Type B pancreatic cell (in vitro differentiated cells): ENCODE data around the gene NMNAT2. TPM values are rescaled to one million over a fixed set of nuclear protein-coding genes. Genes with fewer than 3 reads are reported as not detected.
"Not testable (repeated sequence)": the region's sequence is repeated elsewhere in the genome, so short reads cannot be mapped to it uniquely, and the experiment has no call there.

Experiments used
- DNase-seq: peaks from one replicate; pipeline ENCODE4 v3.0.0; 2021; ENCODE audit warnings: mixed read lengths; ENCODE audit not compliant: unreplicated experiment; ENCODE audit errors: extremely low spot score
- H3K27ac Mint-ChIP-seq: 2 replicates; pipeline ENCODE4 v1.8.0; 2021; ENCODE audit warnings: mild to moderate bottlenecking, mixed read lengths
- H3K27me3 Mint-ChIP-seq: 2 replicates; pipeline ENCODE4 v1.8.0; 2021; ENCODE audit warnings: mixed read lengths
- H3K36me3 Mint-ChIP-seq: 2 replicates; pipeline ENCODE4 v1.8.0; 2021; ENCODE audit warnings: mixed read lengths
- H3K4me1 Mint-ChIP-seq: one replicate; pipeline ENCODE4 v1.8.0; 2021; ENCODE audit warnings: mixed read lengths; ENCODE audit not compliant: unreplicated experiment
- H3K4me3 Mint-ChIP-seq: 2 replicates; pipeline ENCODE4 v1.8.0; 2021; ENCODE audit warnings: mild to moderate bottlenecking, mixed read lengths
- H3K9me3 Mint-ChIP-seq: 2 replicates; pipeline ENCODE4 v1.8.0; 2021; ENCODE audit warnings: mixed read lengths
- total RNA-seq: library from RNA; stranded (reverse); gene quantifications from 2 replicates; pipeline ENCODE4 v1.2.1, GENCODE V29; 2021; ENCODE audit warnings: low replicate concordance
- TF ChIP-seq, protein P1 (sequence below): fragments of 200-600 bp; sonication (generic); conservative IDR thresholded peaks from 2 replicates; pipeline ENCODE4 v1.5.0; 2021; ENCODE audit warnings: antibody characterized with exemption, mild to moderate bottlenecking

Gene NMNAT2
- total RNA-seq, 1 donor from 2014 or later, result 3.7 TPM

DNA sequence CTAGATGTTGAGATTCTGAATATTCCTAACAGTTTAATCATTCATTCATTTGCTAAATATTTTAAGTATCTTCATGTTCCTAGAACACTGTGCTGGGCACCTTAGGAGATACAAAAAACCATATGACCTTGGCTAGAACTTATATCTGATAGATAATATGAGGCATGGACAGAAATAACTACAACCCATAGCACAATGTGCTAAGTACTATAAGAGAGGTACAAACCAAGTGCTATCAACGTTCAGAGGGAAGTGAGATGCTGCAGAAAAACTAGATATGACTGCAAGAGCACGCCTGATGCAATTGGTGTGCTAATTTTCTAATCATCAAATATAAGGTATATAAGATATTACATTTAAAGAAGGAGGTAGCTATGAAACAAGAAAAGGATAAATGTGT, 10.7 kb downstream of the NMNAT2 start:
- no peak overlapping the region for H3K27ac Mint-ChIP-seq
- no peak for DNase-seq
- no peak overlapping the region for H3K4me3 Mint-ChIP-seq

DNA sequence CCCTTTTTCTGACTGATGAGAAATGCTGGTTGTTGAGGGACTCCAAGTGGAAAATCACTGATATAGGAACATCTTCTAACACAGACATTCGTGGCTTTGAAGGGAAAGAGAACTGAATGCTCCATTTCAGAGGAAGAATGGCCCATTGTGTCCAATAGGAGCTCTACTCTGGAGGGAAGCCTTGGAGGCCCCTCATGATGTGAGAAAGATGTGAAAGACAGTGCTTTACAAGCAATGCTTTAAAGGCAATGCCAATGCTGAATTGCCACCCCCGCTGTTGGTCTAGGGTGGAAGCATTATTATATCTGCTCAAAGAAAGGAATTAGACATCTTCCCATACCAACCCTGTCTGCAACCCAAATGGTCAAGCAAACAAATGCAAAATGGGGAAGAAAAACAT, 13.7 kb downstream of the NMNAT2 start:
- TF ChIP-seq, protein P1, sequence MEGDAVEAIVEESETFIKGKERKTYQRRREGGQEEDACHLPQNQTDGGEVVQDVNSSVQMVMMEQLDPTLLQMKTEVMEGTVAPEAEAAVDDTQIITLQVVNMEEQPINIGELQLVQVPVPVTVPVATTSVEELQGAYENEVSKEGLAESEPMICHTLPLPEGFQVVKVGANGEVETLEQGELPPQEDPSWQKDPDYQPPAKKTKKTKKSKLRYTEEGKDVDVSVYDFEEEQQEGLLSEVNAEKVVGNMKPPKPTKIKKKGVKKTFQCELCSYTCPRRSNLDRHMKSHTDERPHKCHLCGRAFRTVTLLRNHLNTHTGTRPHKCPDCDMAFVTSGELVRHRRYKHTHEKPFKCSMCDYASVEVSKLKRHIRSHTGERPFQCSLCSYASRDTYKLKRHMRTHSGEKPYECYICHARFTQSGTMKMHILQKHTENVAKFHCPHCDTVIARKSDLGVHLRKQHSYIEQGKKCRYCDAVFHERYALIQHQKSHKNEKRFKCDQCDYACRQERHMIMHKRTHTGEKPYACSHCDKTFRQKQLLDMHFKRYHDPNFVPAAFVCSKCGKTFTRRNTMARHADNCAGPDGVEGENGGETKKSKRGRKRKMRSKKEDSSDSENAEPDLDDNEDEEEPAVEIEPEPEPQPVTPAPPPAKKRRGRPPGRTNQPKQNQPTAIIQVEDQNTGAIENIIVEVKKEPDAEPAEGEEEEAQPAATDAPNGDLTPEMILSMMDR, result no peak
- no peak overlapping the region for H3K27ac Mint-ChIP-seq
- no peaks in the 10 kb centered on the region for H3K36me3 Mint-ChIP-seq

More for the DNA sequence above, 10.7 kb downstream of the NMNAT2 start:
- Mint-ChIP-seq H3K9me3 (no peaks in the 10 kb centered on the region), H3K4me1 (no peaks in the 10 kb centered on the region), H3K36me3 (no peaks in the 10 kb centered on the region), H3K27me3 (peaks cover 6% of the 10 kb centered on the region)
- TF ChIP-seq, protein P1, result no peak

DNA sequence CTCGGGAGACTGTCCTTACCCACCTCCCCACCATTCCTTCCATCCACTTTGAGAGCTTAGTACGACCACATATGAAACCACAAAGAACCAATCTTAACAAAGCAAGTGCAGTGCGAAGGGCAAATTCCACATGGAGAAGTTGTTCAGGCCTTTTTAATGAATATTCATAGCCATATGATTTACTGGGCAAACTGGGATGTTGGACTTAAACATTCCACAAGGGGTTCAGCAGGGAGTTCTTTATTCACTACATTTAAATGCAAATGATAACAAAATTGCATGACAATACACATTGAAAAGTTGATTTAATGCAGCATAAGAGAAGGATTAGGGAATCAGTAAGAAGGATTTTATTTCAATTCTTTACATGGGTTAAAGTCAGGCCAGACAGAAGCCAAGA, 14.7 kb downstream of the NMNAT2 start:
- peaks cover 12% of the 10 kb centered on the region for H3K27me3 Mint-ChIP-seq
- no peaks in the 10 kb centered on the region for H3K36me3 Mint-ChIP-seq
- no peaks in the 10 kb centered on the region for H3K4me1 Mint-ChIP-seq
- H3K27ac Mint-ChIP-seq, result no peak overlapping the region
- TF ChIP-seq, protein P1, result no peak
- no peak for DNase-seq
- peaks cover 4% of the 10 kb centered on the region for H3K9me3 Mint-ChIP-seq
- H3K4me3 Mint-ChIP-seq, result no peak overlapping the region

More for the DNA sequence above, 13.7 kb downstream of the NMNAT2 start:
- no peak for DNase-seq
- Mint-ChIP-seq H3K4me1 (no peaks in the 10 kb centered on the region), H3K27me3 (peaks cover 9% of the 10 kb centered on the region), H3K4me3 (no peak overlapping the region), H3K9me3 (no peaks in the 10 kb centered on the region)

DNA sequence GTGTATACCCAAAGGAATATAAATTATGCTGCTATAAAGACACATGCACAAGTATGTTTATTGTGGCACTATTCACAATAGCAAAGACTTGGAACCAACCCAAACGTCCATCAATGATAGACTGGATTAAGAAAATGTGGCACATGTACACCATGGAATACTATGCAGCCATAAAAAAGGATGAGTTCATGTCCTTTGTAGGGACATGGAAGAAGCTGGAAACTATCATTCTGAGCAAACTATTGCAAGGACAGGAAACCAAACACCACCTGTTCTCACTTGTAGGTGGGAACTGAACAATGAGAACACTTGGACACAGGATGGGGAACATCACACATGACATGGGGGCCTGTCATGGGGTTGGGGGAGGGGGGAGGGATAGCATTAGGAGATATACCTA, 16.6 kb downstream of the NMNAT2 start:
- H3K4me3 Mint-ChIP-seq, H3K36me3 Mint-ChIP-seq, H3K9me3 Mint-ChIP-seq, DNase-seq, H3K4me1 Mint-ChIP-seq, H3K27ac Mint-ChIP-seq: not testable (repeated sequence)
- H3K27me3 Mint-ChIP-seq, result peaks cover 14% of the 10 kb centered on the region

DNA sequence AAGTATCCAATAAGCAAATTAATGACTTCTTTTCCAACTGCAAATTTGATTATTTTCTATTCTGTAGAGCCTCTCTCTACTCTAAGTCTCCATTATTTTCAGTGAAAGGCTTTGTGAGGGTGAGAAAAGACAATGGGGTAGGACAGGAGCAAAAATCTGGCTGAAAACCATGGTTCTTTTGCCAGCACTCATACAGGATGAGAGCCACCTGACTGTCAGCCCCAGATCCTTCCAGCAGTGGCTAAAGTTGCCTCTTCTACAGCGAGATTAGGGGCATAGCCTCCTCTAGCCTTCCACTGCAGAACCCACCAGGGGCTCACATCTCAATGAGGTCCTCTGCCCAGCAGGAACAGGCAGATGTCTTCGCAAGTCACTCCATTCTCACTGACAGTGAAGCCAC, 23.7 kb downstream of the NMNAT2 start:
- H3K27ac Mint-ChIP-seq, result no peak overlapping the region
- H3K36me3 Mint-ChIP-seq, result no peaks in the 10 kb centered on the region
- TF ChIP-seq, protein P1, result no peak
- H3K9me3 Mint-ChIP-seq, result peaks cover 5% of the 10 kb centered on the region
- no peak for DNase-seq
- H3K27me3 Mint-ChIP-seq, result peaks cover 8% of the 10 kb centered on the region
- no peaks in the 10 kb centered on the region for H3K4me1 Mint-ChIP-seq
- H3K4me3 Mint-ChIP-seq, result no peak overlapping the region

DNA sequence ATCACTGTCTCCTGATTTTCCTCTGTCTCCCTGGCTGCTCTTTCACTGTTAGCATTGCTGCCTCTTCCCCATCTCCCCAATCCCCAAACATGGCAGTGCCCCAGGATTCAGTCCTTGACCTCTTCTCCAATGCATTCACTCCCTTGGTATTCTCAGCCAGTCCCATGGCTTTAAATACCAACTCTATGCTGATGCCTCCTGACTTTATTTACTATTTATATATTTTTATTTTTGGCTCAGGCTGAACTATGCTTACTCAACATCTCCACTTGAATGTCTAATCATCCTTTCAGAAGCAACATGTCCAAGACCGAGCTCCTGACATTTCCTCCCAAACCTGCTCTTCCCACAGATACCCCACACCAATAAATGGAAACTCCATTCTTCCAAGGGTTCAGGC, 26.3 kb downstream of the NMNAT2 start:
- H3K36me3 Mint-ChIP-seq, result no peaks in the 10 kb centered on the region
- H3K4me3 Mint-ChIP-seq, result no peak overlapping the region
- TF ChIP-seq, protein P1, result no peak
- H3K4me1 Mint-ChIP-seq, result no peaks in the 10 kb centered on the region
- H3K9me3 Mint-ChIP-seq, result no peaks in the 10 kb centered on the region
- no peak for DNase-seq
- H3K27me3 Mint-ChIP-seq, result peaks cover 3% of the 10 kb centered on the region
- no peak overlapping the region for H3K27ac Mint-ChIP-seq
